Endothelial cell of umbilical vein (primary cell): ENCODE data around the gene SP2. TPM values are rescaled to one million over a fixed set of nuclear protein-coding genes. Genes with fewer than 3 reads are reported as not detected.

Experiments used
- BruUV-seq: library from RNA; stranded (reverse); fragments of 400-500 nt; replicated peaks from 2 replicates; lab custom pipeline; 2021; lab: Mats Ljungman, UMichigan
- CTCF ChIA-PET: fragments of 300-600, 350-600 bp; sonication (Branson Sonifier 250); formaldehyde crosslinking; loops from one replicate; lab custom pipeline; 2021; ENCODE audit warnings: antibody characterized with exemption, inconsistent platforms; lab: Charles Lee
- POLR2A ChIA-PET: fragments of 300-600, 350-600 bp; sonication (Branson Sonifier 250); formaldehyde crosslinking; loops from one replicate; lab custom pipeline; 2021; ENCODE audit warnings: antibody characterized with exemption, inconsistent platforms; lab: Charles Lee
- DNase-seq: peaks from one replicate; pipeline ENCODE4 v3.0.0-alpha.2; 2011; ENCODE audit warnings: low read depth, low spot score
- FAIRE-seq: peaks from 2 replicates; lab custom pipeline; 2011; peaks lifted over from hg19 to GRCh38; lab: Jason Lieb, UNC
- H2AFZ ChIP-seq: 2 replicates; pipeline ENCODE4 v1.6.0; 2012; ENCODE audit warnings: low read depth, low read length, control low read depth, inconsistent platforms
- H3K27ac ChIP-seq: 2 replicates; pipeline ENCODE4 v1.5.1; 2011; ENCODE audit warnings: low read depth, mild to moderate bottlenecking, control low read depth, low read length, moderate library complexity; ENCODE audit not compliant: insufficient read depth
- H3K27me3 ChIP-seq, 2 experiments: 2 replicates each; pipeline versions ENCODE4 v1.6.0 to v1.6.1; 2011; ENCODE audit warnings: low read length in 2 of 2, mixed read lengths in 1 of 2; ENCODE audit not compliant: control insufficient read depth in 2 of 2, insufficient read depth in 2 of 2
- H3K36me3 ChIP-seq, 2 experiments: 2 replicates in 1 of 2; 3 replicates in 1 of 2; pipeline ENCODE4 v1.5.1; 2011; ENCODE audit warnings: low read length in 2 of 2, mild to moderate bottlenecking in 1 of 2, moderate library complexity in 1 of 2; ENCODE audit not compliant: control insufficient read depth in 2 of 2, insufficient read depth in 2 of 2; ENCODE audit errors: extremely low read depth in 1 of 2
- H3K4me1 ChIP-seq: 3 replicates; pipeline ENCODE4 v1.5.1; 2011; ENCODE audit warnings: mild to moderate bottlenecking, low read length; ENCODE audit not compliant: control insufficient read depth, insufficient read depth; ENCODE audit errors: extremely low read depth
- H3K4me2 ChIP-seq: 2 replicates; pipeline ENCODE4 v1.6.1; 2011; ENCODE audit warnings: low read length, control low read depth, mixed read lengths; ENCODE audit not compliant: insufficient read depth
- H3K4me3 ChIP-seq, 3 experiments: fragments of 200-600 bp in 1 of 3; sonication (generic), shearing (Covaris generic) in 1 of 3; replicated peaks in 1 of 3; 2 replicates each; pipeline ENCODE4 v1.5.1; 2011 to 2016; ENCODE audit warnings: control low read depth in 3 of 3, low read length in 3 of 3, mild to moderate bottlenecking in 2 of 3, inconsistent platforms in 1 of 3, low read depth in 1 of 3, moderate library complexity in 1 of 3; ENCODE audit not compliant: insufficient read depth in 1 of 3
- H3K79me2 ChIP-seq: 2 replicates; pipeline ENCODE4 v1.6.0; 2012; ENCODE audit warnings: low read length, inconsistent platforms; ENCODE audit not compliant: control insufficient read depth, insufficient read depth
- H3K9ac ChIP-seq: replicated peaks from 2 replicates; pipeline ENCODE3; 2011; ENCODE audit warnings: low read length, control low read depth; ENCODE audit not compliant: insufficient read depth; ENCODE audit errors: extremely low read depth
- H3K9me1 ChIP-seq: replicated peaks from 3 replicates; pipeline ENCODE4 v1.6.0; 2011; ENCODE audit warnings: mild to moderate bottlenecking, low read length; ENCODE audit not compliant: control insufficient read depth, insufficient read depth; ENCODE audit errors: extremely low read depth
- H3K9me3 ChIP-seq: replicated peaks from 2 replicates; pipeline ENCODE4 v1.5.1; 2012; ENCODE audit warnings: low read length, inconsistent platforms; ENCODE audit not compliant: control insufficient read depth, insufficient read depth
- H4K20me1 ChIP-seq: replicated peaks from 2 replicates; pipeline ENCODE3; 2011; ENCODE audit warnings: mild to moderate bottlenecking, low read length; ENCODE audit not compliant: control insufficient read depth, insufficient read depth; ENCODE audit errors: extremely low read depth
- FOS ChIP-seq: IDR thresholded peaks from 2 replicates; pipeline ENCODE4 v1.6.1; 2011; ENCODE audit warnings: mild to moderate bottlenecking, low read length, moderate library complexity, borderline replicate concordance; ENCODE audit not compliant: insufficient read depth
- GATA2 ChIP-seq: IDR thresholded peaks from 2 replicates; pipeline ENCODE4 v1.7.0; 2011; ENCODE audit warnings: low read depth, mild to moderate bottlenecking, moderate library complexity, mixed read lengths, low read length; ENCODE audit not compliant: insufficient read length, insufficient read depth
- JUN ChIP-seq: IDR thresholded peaks from 2 replicates; pipeline ENCODE4 v1.6.1; 2011; ENCODE audit warnings: borderline replicate concordance, low read depth; ENCODE audit not compliant: insufficient read length, insufficient read depth
- MAX ChIP-seq: IDR thresholded peaks from 2 replicates; pipeline ENCODE4 v1.6.1; 2011; ENCODE audit not compliant: insufficient read depth, insufficient read length
- MYC ChIP-seq: IDR thresholded peaks from one replicate; pipeline ENCODE4 v1.6.1; 2011; ENCODE audit warnings: mild to moderate bottlenecking, low read depth, low read length
- POLR2A ChIP-seq: IDR thresholded peaks from 2 replicates; pipeline ENCODE4 v1.6.1; 2012; ENCODE audit warnings: low read depth, mild to moderate bottlenecking, control low read depth, low read length
- POLR2AphosphoS5 ChIP-seq: IDR thresholded peaks from 2 replicates; pipeline ENCODE4 v1.6.1; 2012; ENCODE audit warnings: low read depth, mild to moderate bottlenecking, control low read depth, low read length, moderate library complexity; ENCODE audit not compliant: insufficient read depth
- dilution Hi-C: fragments of 300-500 bp; cut with MboI; formaldehyde crosslinking; loops from one replicate; pipeline ENCODE4 v1.15.0; 2019; ENCODE audit warnings: low sequenced_read_pairs; ENCODE audit not compliant: extremely low pct_ligation_motif_present
- intact Hi-C: fragments of 100-400 bp; cut with micrococcal nuclease; formaldehyde crosslinking; loops from one replicate; pipeline ENCODE4 v1.10.0; 2022
- polyA plus RNA-seq, 4 experiments: library from polyadenylated mRNA; depleted of rRNA in 3 of 4; stranded (reverse) in 3 of 4; unstranded in 1 of 4; fragments of >200 nt; gene quantifications; 2 replicates each; pipeline versions ENCODE4 v1.2.1 to v1.2.3, GENCODE V29; 2011 to 2012; ENCODE audit warnings: missing spikeins in 1 of 4
- total RNA-seq: library from RNA; stranded (reverse); gene quantifications from 2 replicates; pipeline ENCODE4 v1.2.3, GENCODE V29; 2021

SP2 gene
- total and polyA plus RNA-seq, 2 donors (not counting 3 experiments of a cell fraction or from before 2014, with no cell fraction given) = 11.2 to 18.6 TPM

GRCh38 chr17:47941246-47942095 lies 45.4 kb downstream of the SP2 start, which contains the start of gene PNPO:
TSS of gene PNPO (plus strand) at chr17:47941571. CDS start at chr17:47941676, 105 bp downstream.
- TSS peak; percentile 37 for BruUV-seq
- POLR2A ChIA-PET = interaction anchor here (0.9 kb wide), 2 partner anchors 18 to 46 kb away, joined by 4 read pairs; partner anchors contain the start of gene SP2
- H3K4me2 ChIP-seq = peak within 1 kb of the TSS; percentile 91
- H3K36me3 ChIP-seq = peaks cover 0 to 4% of the 10 kb centered on the region in 2 experiments
- CTCF ChIA-PET = interaction anchor here (0.9 to 1.7 kb wide), 13 partner anchors 8 to 133 kb away, joined by 3 to 8 read pairs (median 5); partner anchors contain the start of genes CDK5RAP3, LRRC46 and MRPL10
- peaks cover 15% of the 10 kb centered on the region for H3K4me1 ChIP-seq
- no peaks in the 10 kb centered on the region for H3K27me3 ChIP-seq
- peak within 1 kb of the TSS; percentile 77 for H3K9ac ChIP-seq
- no peaks in the 10 kb centered on the region for H4K20me1 ChIP-seq
- FAIRE-seq (peak; percentile 100), DNase-seq (peak; percentile 99)
- intact Hi-C loops (loop anchor here (1.0 to 2.0 kb wide), 2 partner anchors 46 to 101 kb away; partner anchors contain the start of gene SCRN2), dilution Hi-C loops (no loop called here)
- peak within 1 kb of the TSS; percentile 63 to 85 (median 84) for H3K4me3 ChIP-seq
- peaks cover 5% of the 10 kb centered on the region for H3K79me2 ChIP-seq
- peak within 1 kb of the TSS; percentile 87 for H2AFZ ChIP-seq
- TF ChIP-seq MYC = peak; percentile 95
- TF ChIP-seq MAX = peak; percentile 95
- TF ChIP-seq FOS = no peak
- TF ChIP-seq POLR2AphosphoS5 = no peak
- no peak for TF ChIP-seq POLR2A
- TF ChIP-seq JUN = peak; percentile 10
- no peak for TF ChIP-seq GATA2
- peak within 1 kb of the TSS; percentile 47 for H3K27ac ChIP-seq
- H3K9me3 ChIP-seq = no peaks in the 10 kb centered on the region
- no peaks in the 10 kb centered on the region for H3K9me1 ChIP-seq
